Vagina (tissue), 2 donors: ENCODE data around the gene KRTAP10-11. TPM values are rescaled to one million over a fixed set of nuclear protein-coding genes. Genes with fewer than 3 reads are reported as not detected.
A peak's percentile ranks its signal among the peaks of the same experiment; 100 is the strongest.

ENCODE experiments used
- DNase-seq, 2 donors: peaks; one replicate each; pipeline ENCODE4 v3.0.0-alpha.2; 2017; ENCODE audit errors: extremely low spot score in 2 of 2
- H3K27ac ChIP-seq: fragments of 200-600 bp; sonication (generic); one replicate; pipeline ENCODE4 v1.5.1; 2019
- H3K27me3 ChIP-seq: fragments of 200-600 bp; sonication (generic); one replicate; pipeline ENCODE4 v1.5.1; 2019
- H3K36me3 ChIP-seq, 2 donors: fragments of 200-600 bp; sonication (generic); one replicate each; pipeline ENCODE4 v1.5.1; 2017 to 2019
- H3K4me1 ChIP-seq: fragments of 200-600 bp; sonication (generic); one replicate; pipeline ENCODE4 v1.5.1; 2019
- H3K4me3 ChIP-seq, 2 donors: fragments of 200-600 bp; sonication (generic); 1 replicate in 1 of 2; 2 replicates in 1 of 2; pipeline ENCODE4 v1.5.1; 2016 to 2019
- H3K9me3 ChIP-seq: fragments of 200-600 bp; sonication (generic); one replicate; pipeline ENCODE4 v1.5.1; 2019
- CTCF ChIP-seq, 3 experiments: fragments of 450-650 bp in 2 of 3; fragments of 200-600 bp in 1 of 3; sonication (generic) in 1 of 3; IDR thresholded peaks; one replicate each; pipeline ENCODE4 v1.5.1; 2017 to 2019; ENCODE audit warnings: antibody characterized with exemption in 3 of 3, mild to moderate bottlenecking in 2 of 3, moderate library complexity in 2 of 3
- POLR2A ChIP-seq, 2 donors: fragments of 450-650 bp; IDR thresholded peaks; one replicate each; pipeline ENCODE4 v1.6.1; 2017; ENCODE audit warnings: antibody characterized with exemption in 2 of 2, mild to moderate bottlenecking in 2 of 2, moderate library complexity in 2 of 2
- POLR2AphosphoS5 ChIP-seq, 2 donors: sonication (generic); formaldehyde crosslinking; IDR thresholded peaks; one replicate each; pipeline ENCODE4 v1.9.0; 2017; ENCODE audit warnings: antibody characterized with exemption in 2 of 2, mild to moderate bottlenecking in 2 of 2, low read depth in 1 of 2; ENCODE audit not compliant: insufficient read depth in 1 of 2
- intact Hi-C: fragments of 100-400 bp; cut with DNase I; formaldehyde crosslinking; loops from one replicate; pipeline ENCODE4 v1.15.1; 2023
- total RNA-seq: library from RNA; depleted of rRNA; stranded (reverse); fragments of >200 nt; gene quantifications from one replicate; pipeline ENCODE4 v1.2.3, GENCODE V29; 2016

The KRTAP10-11 gene
- total RNA-seq, 1 donor from 2014 or later, result not detected

- no peaks in the 10 kb centered on the region for H3K36me3 ChIP-seq
- no peaks in the 10 kb centered on the region for H3K27me3 ChIP-seq
- intact Hi-C loops, result no loop called here
- no peaks in the 10 kb centered on the region for H3K9me3 ChIP-seq
- TF ChIP-seq POLR2A (IDR thresholded peaks at IDR 0.05), result no peak
- TF ChIP-seq POLR2AphosphoS5 (IDR thresholded peaks at IDR 0.05; ENCODE audit: insufficient read depth in 1 of 2, low read depth in 1 of 2), result no peak
- no peak for TF ChIP-seq CTCF (IDR thresholded peaks at IDR 0.05)
- H3K4me1 ChIP-seq, result no peaks in the 10 kb centered on the region
- H3K27ac ChIP-seq, result no peak within 1 kb of the TSS
- peak in 1 of 2 donors; percentile 87 for DNase-seq
- no peak within 1 kb of the TSS for H3K4me3 ChIP-seq
Measured at GRCh38 chr21:44666401-44667320, 20.4 kb downstream of the KRTAP10-11 start, which contains the start of gene KRTAP12-2. KRTAP12-2 (minus strand) TSS chr21:44666927; CDS start chr21:44666886, 41 bp downstream.

- intact Hi-C loops, result no loop called here
- Histone ChIP-seq H3K36me3 (no peaks in the 10 kb centered on the region), H3K4me3 (no peak overlapping the region), H3K27me3 (no peaks in the 10 kb centered on the region), H3K9me3 (no peaks in the 10 kb centered on the region), H3K4me1 (no peaks in the 10 kb centered on the region), H3K27ac (no peak overlapping the region)
- DNase-seq, result no peak
- TF ChIP-seq POLR2A (IDR thresholded peaks at IDR 0.05) (no peak), POLR2AphosphoS5 (IDR thresholded peaks at IDR 0.05; ENCODE audit: insufficient read depth in 1 of 2, low read depth in 1 of 2) (no peak), CTCF (IDR thresholded peaks at IDR 0.05) (no peak)
Measured at GRCh38 chr21:44667612-44668011, 21.4 kb downstream of the KRTAP10-11 start.

- no peak for DNase-seq
- H3K27ac ChIP-seq, result no peak overlapping the region
- H3K9me3 ChIP-seq, result no peaks in the 10 kb centered on the region
- H3K27me3 ChIP-seq, result no peaks in the 10 kb centered on the region
- intact Hi-C loops, result no loop called here
- TF ChIP-seq POLR2A (IDR thresholded peaks at IDR 0.05) (no peak), POLR2AphosphoS5 (IDR thresholded peaks at IDR 0.05; ENCODE audit: insufficient read depth in 1 of 2, low read depth in 1 of 2) (no peak)
- no peaks in the 10 kb centered on the region for H3K36me3 ChIP-seq
- no peaks in the 10 kb centered on the region for H3K4me1 ChIP-seq
- H3K4me3 ChIP-seq, result no peak overlapping the region
Measured at GRCh38 chr21:44670642-44671432, 24.6 kb downstream of the KRTAP10-11 start.

GRCh38 chr21:44671911-44672310 lies 25.7 kb downstream of the KRTAP10-11 start:
- DNase-seq, result no peak
- H3K27me3 ChIP-seq, result no peaks in the 10 kb centered on the region
- no peaks in the 10 kb centered on the region for H3K36me3 ChIP-seq
- intact Hi-C loops, result no loop called here
- TF ChIP-seq CTCF (IDR thresholded peaks at IDR 0.05) (no peak), POLR2A (IDR thresholded peaks at IDR 0.05) (no peak), POLR2AphosphoS5 (IDR thresholded peaks at IDR 0.05; ENCODE audit: insufficient read depth in 1 of 2, low read depth in 1 of 2) (no peak)
- no peaks in the 10 kb centered on the region for H3K4me1 ChIP-seq
- H3K9me3 ChIP-seq, result no peaks in the 10 kb centered on the region
- H3K27ac ChIP-seq, result no peak overlapping the region
- no peak overlapping the region for H3K4me3 ChIP-seq

- peak in 1 of 2 donors; percentile 60 for DNase-seq
- Histone ChIP-seq H3K27ac (no peak overlapping the region), H3K4me3 (no peak overlapping the region), H3K27me3 (no peaks in the 10 kb centered on the region), H3K9me3 (no peaks in the 10 kb centered on the region), H3K36me3 (no peaks in the 10 kb centered on the region), H3K4me1 (no peaks in the 10 kb centered on the region)
- intact Hi-C loops, result no loop called here
- TF ChIP-seq POLR2A (IDR thresholded peaks at IDR 0.05) (no peak), CTCF (IDR thresholded peaks at IDR 0.05) (no peak), POLR2AphosphoS5 (IDR thresholded peaks at IDR 0.05; ENCODE audit: insufficient read depth in 1 of 2, low read depth in 1 of 2) (no peak)
Measured at GRCh38 chr21:44677881-44678280, 31.7 kb downstream of the KRTAP10-11 start.
